ENCODE data around the gene CFAP61.
A peak's percentile ranks its signal among the peaks of the same experiment; 100 is the strongest.

Gene CFAP61

DNA sequence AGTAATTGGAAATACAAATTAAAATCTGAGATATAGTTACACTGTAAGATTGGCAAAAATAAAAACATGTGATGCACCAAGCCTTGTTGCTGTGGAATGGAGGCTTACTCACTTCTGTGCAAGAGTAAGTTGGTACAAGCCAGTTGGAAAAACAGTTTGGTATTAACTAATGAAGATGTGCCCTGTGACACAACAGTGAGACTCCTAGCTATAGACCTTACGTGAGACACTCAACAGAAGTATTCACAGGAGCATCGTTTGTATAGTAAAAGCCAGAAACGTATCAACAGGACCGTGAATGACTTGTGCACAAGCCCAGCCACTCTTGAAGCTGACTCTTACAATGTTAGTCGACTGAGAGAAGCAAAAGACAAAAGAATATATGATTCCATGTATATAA is 20.5 kb upstream of the CFAP61 start:
- no peak overlapping the region for H3K4me3 ChIP-seq (ENCODE audit: control insufficient read depth, low read depth, low read length)
- no peak for DNase-seq (ENCODE audit: low read depth)
- TF ChIP-seq, protein P1, sequence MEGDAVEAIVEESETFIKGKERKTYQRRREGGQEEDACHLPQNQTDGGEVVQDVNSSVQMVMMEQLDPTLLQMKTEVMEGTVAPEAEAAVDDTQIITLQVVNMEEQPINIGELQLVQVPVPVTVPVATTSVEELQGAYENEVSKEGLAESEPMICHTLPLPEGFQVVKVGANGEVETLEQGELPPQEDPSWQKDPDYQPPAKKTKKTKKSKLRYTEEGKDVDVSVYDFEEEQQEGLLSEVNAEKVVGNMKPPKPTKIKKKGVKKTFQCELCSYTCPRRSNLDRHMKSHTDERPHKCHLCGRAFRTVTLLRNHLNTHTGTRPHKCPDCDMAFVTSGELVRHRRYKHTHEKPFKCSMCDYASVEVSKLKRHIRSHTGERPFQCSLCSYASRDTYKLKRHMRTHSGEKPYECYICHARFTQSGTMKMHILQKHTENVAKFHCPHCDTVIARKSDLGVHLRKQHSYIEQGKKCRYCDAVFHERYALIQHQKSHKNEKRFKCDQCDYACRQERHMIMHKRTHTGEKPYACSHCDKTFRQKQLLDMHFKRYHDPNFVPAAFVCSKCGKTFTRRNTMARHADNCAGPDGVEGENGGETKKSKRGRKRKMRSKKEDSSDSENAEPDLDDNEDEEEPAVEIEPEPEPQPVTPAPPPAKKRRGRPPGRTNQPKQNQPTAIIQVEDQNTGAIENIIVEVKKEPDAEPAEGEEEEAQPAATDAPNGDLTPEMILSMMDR (IDR thresholded peaks at IDR 0.05; ENCODE audit: control insufficient read depth, insufficient read depth, low read depth, low read length, missing control alignments), result no peak

DNA sequence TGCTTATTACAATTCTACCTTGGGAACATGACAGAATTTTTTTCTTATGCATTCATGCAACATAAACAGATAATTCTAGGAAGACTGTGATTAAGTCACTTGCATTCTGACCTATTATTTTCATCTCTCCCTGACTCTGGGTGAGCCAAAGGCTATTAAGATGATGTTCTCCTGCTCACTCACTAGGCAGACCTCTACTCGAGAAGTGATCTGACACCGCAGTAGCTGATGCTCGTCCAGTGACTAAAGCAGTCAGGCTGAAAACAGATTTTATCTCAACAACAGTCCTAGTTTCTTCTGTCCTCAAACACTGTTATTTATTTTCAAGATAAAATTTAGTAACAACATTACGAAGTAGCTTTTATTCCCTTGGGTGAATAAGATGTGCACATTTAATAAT is 17.8 kb upstream of the CFAP61 start:
- no peak overlapping the region for H3K4me3 ChIP-seq (ENCODE audit: control insufficient read depth, low read depth, low read length)
- DNase-seq (ENCODE audit: low read depth), result no peak
- TF ChIP-seq, protein P1 (IDR thresholded peaks at IDR 0.05; ENCODE audit: control insufficient read depth, insufficient read depth, low read depth, low read length, missing control alignments), result no peak

DNA sequence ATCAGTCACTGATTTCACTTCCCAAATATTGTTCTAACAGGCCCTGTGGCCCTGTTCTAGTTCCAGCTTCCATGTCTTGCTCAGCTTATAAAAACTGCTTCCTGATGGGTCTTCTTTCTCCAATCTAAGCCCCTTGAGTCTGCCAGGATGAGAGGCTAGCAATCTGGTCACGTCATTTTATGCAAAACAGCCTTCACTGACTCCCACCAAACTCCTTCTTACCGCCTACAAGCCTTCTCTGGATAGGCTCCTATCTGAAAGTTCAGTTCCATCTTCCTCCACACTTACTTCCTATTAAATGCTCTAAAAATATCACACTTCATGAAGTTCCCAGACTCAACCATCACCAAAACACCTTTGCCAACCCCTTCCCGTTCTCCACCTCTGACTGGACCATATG is 15.6 kb upstream of the CFAP61 start:
- no peak overlapping the region for H3K4me3 ChIP-seq (ENCODE audit: control insufficient read depth, low read depth, low read length)
- DNase-seq (ENCODE audit: low read depth), result no peak
- TF ChIP-seq, protein P1 (IDR thresholded peaks at IDR 0.05; ENCODE audit: control insufficient read depth, insufficient read depth, low read depth, low read length, missing control alignments), result no peak

DNA sequence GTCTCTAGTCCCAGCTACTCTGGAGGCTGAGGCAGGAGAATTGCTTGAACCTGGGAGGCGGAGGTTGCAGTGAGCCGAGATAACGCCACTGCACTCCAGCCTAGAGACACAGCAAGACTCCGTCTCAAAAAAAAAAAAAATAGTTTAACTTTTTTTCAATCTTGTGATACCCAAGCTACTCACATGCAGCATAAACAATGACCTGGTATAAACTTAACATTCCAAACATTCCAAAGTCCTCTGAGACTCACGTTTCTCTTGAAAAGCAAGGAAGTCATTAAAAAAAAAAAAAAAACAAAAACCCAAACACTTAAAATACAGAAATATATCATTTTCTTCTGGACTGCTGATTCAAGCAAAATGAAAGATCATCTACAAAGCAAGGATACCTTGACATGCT is 14.4 kb upstream of the CFAP61 start:
- DNase-seq (ENCODE audit: low read depth), result peak; percentile 34
- no peak overlapping the region for H3K4me3 ChIP-seq (ENCODE audit: control insufficient read depth, low read depth, low read length)
- TF ChIP-seq, protein P1 (IDR thresholded peaks at IDR 0.05; ENCODE audit: control insufficient read depth, insufficient read depth, low read depth, low read length, missing control alignments), result no peak

DNA sequence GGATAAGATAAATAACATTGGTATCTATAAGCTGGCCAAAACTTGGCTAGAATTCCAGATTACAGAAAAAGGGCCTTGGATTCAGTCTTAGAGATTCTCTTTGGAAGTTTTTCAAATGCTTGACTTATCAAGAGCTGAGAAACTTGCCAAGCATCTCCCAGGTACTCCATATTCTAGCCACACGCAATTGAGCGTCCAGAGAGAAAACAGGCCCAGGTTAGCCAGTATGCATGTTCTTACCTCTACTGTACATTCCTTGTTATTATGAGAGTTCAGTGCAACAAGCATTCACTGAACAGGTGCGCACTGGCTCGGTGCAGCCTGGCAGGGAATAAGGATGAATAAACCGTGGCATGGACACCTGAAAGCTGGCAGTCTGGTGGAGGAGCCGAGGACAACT is 13.7 kb upstream of the CFAP61 start:
- DNase-seq (ENCODE audit: low read depth), result no peak
- H3K4me3 ChIP-seq (ENCODE audit: control insufficient read depth, low read depth, low read length), result no peak overlapping the region
- TF ChIP-seq, protein P1 (IDR thresholded peaks at IDR 0.05; ENCODE audit: control insufficient read depth, insufficient read depth, low read depth, low read length, missing control alignments), result no peak

DNA sequence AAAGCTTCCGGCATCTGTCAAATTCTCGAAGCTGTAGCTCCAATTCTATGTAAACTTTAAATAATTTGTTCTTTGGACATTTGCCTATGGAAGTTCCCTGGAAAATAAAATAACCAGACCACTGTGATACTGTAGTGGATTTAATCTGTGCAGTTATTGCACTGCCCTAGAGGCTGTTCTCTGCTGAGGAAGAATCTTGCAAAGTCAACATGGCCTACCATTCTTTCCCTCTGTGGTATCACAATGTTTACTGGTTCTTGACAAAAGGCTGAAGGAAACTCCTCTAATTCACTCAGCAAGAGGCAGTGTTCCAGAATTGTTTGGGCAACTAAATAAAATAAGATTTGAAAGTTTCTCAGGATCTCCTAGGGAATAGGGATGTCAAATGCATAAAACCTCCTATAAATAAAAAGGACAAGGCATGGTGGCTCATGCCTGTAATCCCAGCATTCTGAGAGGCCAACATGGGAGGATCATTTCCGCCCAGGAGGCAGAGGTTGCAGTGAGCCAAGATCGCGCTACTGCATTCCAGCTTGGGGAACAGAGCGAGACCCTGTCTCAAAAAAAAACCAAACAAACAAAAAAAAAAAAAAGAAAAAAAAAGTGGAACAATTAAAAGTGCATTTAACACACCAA is 12.5 kb upstream of the CFAP61 start:
- TF ChIP-seq, protein P1 (IDR thresholded peaks at IDR 0.05; ENCODE audit: control insufficient read depth, insufficient read depth, low read depth, low read length, missing control alignments), result no peak
- no peak for DNase-seq (ENCODE audit: low read depth)

DNA sequence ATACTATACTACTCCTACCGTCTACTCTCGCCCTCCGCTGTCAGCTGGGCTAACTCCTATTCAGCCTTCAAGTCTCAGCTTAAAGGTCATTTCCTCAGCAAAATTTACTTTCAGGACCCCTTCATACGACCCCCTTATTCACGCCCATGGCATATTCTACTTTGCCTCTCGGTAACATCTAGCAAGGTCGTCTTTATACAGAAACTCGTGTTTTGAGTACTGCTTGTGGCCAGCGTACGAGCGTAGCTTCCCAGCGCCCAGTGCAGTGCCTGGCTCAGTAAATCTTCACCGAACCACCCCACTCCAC is 612 bp upstream of the CFAP61 start:
- DNase-seq (ENCODE audit: low read depth), result no peak

More for the DNA sequence above, 12.5 kb upstream of the CFAP61 start:
- H3K4me3 ChIP-seq (ENCODE audit: control insufficient read depth, low read depth, low read length), result no peak overlapping the region

More for the DNA sequence above, 612 bp upstream of the CFAP61 start:
- peak overlapping the region; percentile 99 for H3K4me3 ChIP-seq (ENCODE audit: control insufficient read depth, low read depth, low read length)
- TF ChIP-seq, protein P1 (IDR thresholded peaks at IDR 0.05; ENCODE audit: control insufficient read depth, insufficient read depth, low read depth, low read length, missing control alignments), result no peak
